ENCODE data around the gene OPN3. TPM values are rescaled to one million over a fixed set of nuclear protein-coding genes. Genes with fewer than 3 reads are reported as not detected.

OPN3 gene
- polyA plus RNA-seq, 2 of the 4 experiments (the other 2 are of a cell fraction): 41.0 to 144 TPM

- ChIA-PET POLR2A (no interaction called here), CTCF (interaction anchor here (0.5 to 10.4 kb wide), 5 partner anchors 12 to 1703 kb away, joined by 3 to 120 read pairs (median 4); no protein-coding TSS in a partner anchor)
- Histone ChIP-seq H3K4me1 (peaks cover 93% of the 10 kb centered on the region), H3K4me3 (no peak overlapping the region), H3K4me2 (peak overlapping the region; percentile 94), H3K9me3 (no peaks in the 10 kb centered on the region), H3K27ac (peak overlapping the region; percentile 89 to 90)
- 80% methylated on average over 4 of the region's 4 CpGs for WGBS (ENCODE audit: missing lambda C conversion rate)
- DNase-seq (ENCODE audit: low read depth in 1 of 2, low spot score in 1 of 2) (no peak), FAIRE-seq (no peak), ATAC-seq (no peak)
- TF ChIP-seq PBX3 (IDR thresholded peaks at IDR 0.05) (no peak), KDM5A (IDR thresholded peaks at IDR 0.05) (no peak), E2F6 (IDR thresholded peaks at IDR 0.05; ENCODE audit: borderline replicate concordance, low read depth) (no peak), ZNF302 (CRISPR knock-in tag; IDR thresholded peaks at IDR 0.05) (no peak), JUN (IDR thresholded peaks at IDR 0.05) (no peak), JUNB (IDR thresholded peaks at IDR 0.05) (no peak), BHLHE40 (IDR thresholded peaks at IDR 0.05; ENCODE audit: low read depth, low read length) (no peak), TP53 (CRISPR knock-in tag; IDR thresholded peaks at IDR 0.05) (no peak), MAFK (IDR thresholded peaks at IDR 0.05; ENCODE audit: partially characterized antibody) (no peak), HDAC2 (IDR thresholded peaks at IDR 0.05) (no peak), TFCP2L1 (CRISPR knock-in tag; IDR thresholded peaks at IDR 0.05) (no peak), USF2 (IDR thresholded peaks at IDR 0.05) (no peak), RCOR1 (IDR thresholded peaks at IDR 0.05; ENCODE audit: low read depth, low read length) (no peak), CHD2 (IDR thresholded peaks at IDR 0.05; ENCODE audit: low read length, partially characterized antibody) (no peak)
Observed at GRCh38 chr1:241614144-241614543, 26.0 kb downstream of the OPN3 start.

GRCh38 chr1:241612533-241613477, 27.4 kb downstream of the OPN3 start:
- Histone ChIP-seq H3K4me3 (no peak overlapping the region), H3K4me1 (peaks cover 95% of the 10 kb centered on the region), H3K4me2 (peak overlapping the region; percentile 68), H3K27ac (peak overlapping the region; percentile 89 to 90), H3K9me3 (no peaks in the 10 kb centered on the region)
- WGBS (ENCODE audit: missing lambda C conversion rate): 44% methylated on average over 9 of the region's 9 CpGs
- DNase-seq (ENCODE audit: low read depth in 1 of 2, low spot score in 1 of 2) (peak in 1 of 2 experiments; percentile 78), ATAC-seq (no peak), FAIRE-seq (no peak)
- ChIA-PET POLR2A (interaction anchor here (1.7 kb wide), 1 partner anchor 28 kb away, joined by 7 read pairs; the partner anchor contains the start of genes CHML and OPN3), CTCF (interaction anchor here (0.6 to 10.4 kb wide), 18 partner anchors 8 to 640 kb away, joined by 3 to 120 read pairs (median 8); partner anchors contain the start of genes EXO1 and FH)
- TF ChIP-seq SREBF2 (IDR thresholded peaks at IDR 0.05) (no peak), HOXB5 (CRISPR knock-in tag; IDR thresholded peaks at IDR 0.05) (no peak), POLR2AphosphoS2 (conservative IDR thresholded peaks at IDR 0.05; ENCODE audit: low read length) (no peak), ZNF302 (CRISPR knock-in tag; IDR thresholded peaks at IDR 0.05) (no peak), JUNB (IDR thresholded peaks at IDR 0.05) (peak; percentile 77), RFX5 (IDR thresholded peaks at IDR 0.05) (no peak), RNF2 (IDR thresholded peaks at IDR 0.05; ENCODE audit: borderline replicate concordance, low read depth) (no peak), NFE2L2 (conservative IDR thresholded peaks at IDR 0.05; ENCODE audit: low read length) (no peak), USF2 (IDR thresholded peaks at IDR 0.05) (no peak), PHF8 (IDR thresholded peaks at IDR 0.05; ENCODE audit: borderline replicate concordance, low read depth) (no peak), PBX3 (IDR thresholded peaks at IDR 0.05) (no peak), KDM1A (IDR thresholded peaks at IDR 0.05; ENCODE audit: low read depth) (no peak), RAD21 (conservative IDR thresholded peaks at IDR 0.05 in 1 of 2, IDR thresholded peaks at IDR 0.05 in 1 of 2) (no peak), HOXB13 (CRISPR knock-in tag; IDR thresholded peaks at IDR 0.05; ENCODE audit: low read depth) (no peak), TFCP2L1 (CRISPR knock-in tag; IDR thresholded peaks at IDR 0.05) (no peak), NR3C1 (IDR thresholded peaks at IDR 0.05) (no peak), ZFP36 (IDR thresholded peaks at IDR 0.05; ENCODE audit: borderline replicate concordance, partially characterized antibody) (no peak), KDM5A (IDR thresholded peaks at IDR 0.05) (no peak), EHMT2 (IDR thresholded peaks at IDR 0.05; ENCODE audit: low read depth) (no peak), HES2 (IDR thresholded peaks at IDR 0.05) (no peak), CHD2 (IDR thresholded peaks at IDR 0.05; ENCODE audit: low read length, partially characterized antibody) (peak; percentile 57)
